ENCODE measurements around the gene DPP7. TPM values are rescaled to one million over a fixed set of nuclear protein-coding genes. Genes with fewer than 3 reads are reported as not detected.
"Not testable (repeated sequence)": the region's sequence is repeated elsewhere in the genome, so short reads cannot be mapped to it uniquely, and the experiment has no call there.

The DPP7 gene
- total and polyA plus RNA-seq, 2 of the 4 experiments (the other 2 are of a cell fraction) = 14.9 to 76.4 TPM

- H2AFZ ChIP-seq (replicated peaks; ENCODE audit: low read length, poor library complexity) = not testable (repeated sequence)
- POLR2A ChIA-PET (ENCODE audit: unreplicated experiment) = interaction anchor here (0.6 kb wide), 1 partner anchor 9 kb away, joined by 3 read pairs; no protein-coding TSS in a partner anchor
Measured at GRCh38 chr9:137122796-137123467, 8.4 kb upstream of the DPP7 start.

GRCh38 chr9:137121927-137122795, 7.6 kb upstream of the DPP7 start:
- H2BK15ac ChIP-seq (ENCODE audit: low read depth, low read length); H3K23ac ChIP-seq (ENCODE audit: low read depth, low read length); H4K20me1 ChIP-seq (ENCODE audit: insufficient read depth, low read length); ATAC-seq (ENCODE audit: low read depth); H3K27ac ChIP-seq (ENCODE audit: insufficient read depth, low read length); intact Hi-C loops (cut with micrococcal nuclease); H3K56ac ChIP-seq (ENCODE audit: extremely low read depth, insufficient read depth, low read length); H2BK120ac ChIP-seq (ENCODE audit: low read depth, low read length); H3K4ac ChIP-seq (ENCODE audit: low read depth, low read length); H2BK20ac ChIP-seq (ENCODE audit: low read depth, low read length); H3K4me2 ChIP-seq (ENCODE audit: low read depth, low read length); H4K91ac ChIP-seq (ENCODE audit: insufficient read depth, low read depth, low read length); H2AK5ac ChIP-seq (ENCODE audit: low read depth, low read length); dilution Hi-C loops (cut with HindIII; ENCODE audit: low sequenced_read_pairs, unreplicated experiment); H3K18ac ChIP-seq (ENCODE audit: low read depth, low read length); BruUV-seq (replicated peaks); DNase-seq; H3K36me3 ChIP-seq (ENCODE audit: control insufficient read depth, insufficient read depth, low read length); H3K4me3 ChIP-seq (ENCODE audit: insufficient read depth, low read depth, low read length); CTCF ChIA-PET; H2AFZ ChIP-seq (replicated peaks; ENCODE audit: low read length, poor library complexity); POLR2A ChIA-PET (ENCODE audit: unreplicated experiment); H3K27me3 ChIP-seq (ENCODE audit: control insufficient read depth, insufficient read depth, low read length); H3K14ac ChIP-seq (replicated peaks; ENCODE audit: low read depth, low read length); H3K9me1 ChIP-seq (ENCODE audit: insufficient read depth, low read length); H4K8ac ChIP-seq (ENCODE audit: low read depth in 2 of 2, low read length in 2 of 2); H3K9me3 ChIP-seq (ENCODE audit: control insufficient read depth, insufficient read depth, low read length); H2BK5ac ChIP-seq (ENCODE audit: low read depth, low read length, poor library complexity, severe bottlenecking); H4K5ac ChIP-seq (ENCODE audit: low read depth, low read length); H3K4me1 ChIP-seq (ENCODE audit: control insufficient read depth, insufficient read depth, low read length); H3K9ac ChIP-seq (ENCODE audit: low read depth, low read length); H2AK9ac ChIP-seq (replicated peaks; ENCODE audit: low read depth, low read length, poor library complexity): not testable (repeated sequence)
- no CpG with 5 or more reads among the region's 25 CpGs for WGBS, 2 experiments (ENCODE audit: extremely low coverage in 2 of 2, insufficient read length in 1 of 2)
- in situ Hi-C loops (cut with MboI; ENCODE audit: low sequenced_read_pairs) = loop anchor here (5.0 kb wide), 1 partner anchor 105 kb away; the partner anchor contains the start of genes CYSRT1 and RNF224
- H3K79me1 ChIP-seq (ENCODE audit: low read depth in 1 of 2, low read length in 2 of 2) = peaks cover 3 to 16% of the 10 kb centered on the region in 2 experiments; a peak in 2 of 4 replicates

More at GRCh38 chr9:137122796-137123467, 8.4 kb upstream of the DPP7 start:
- H3K18ac ChIP-seq (ENCODE audit: low read depth, low read length); intact Hi-C loops (cut with micrococcal nuclease); H4K5ac ChIP-seq (ENCODE audit: low read depth, low read length); H2AK5ac ChIP-seq (ENCODE audit: low read depth, low read length); BruUV-seq (replicated peaks); H3K9me1 ChIP-seq (ENCODE audit: insufficient read depth, low read length); H2BK5ac ChIP-seq (ENCODE audit: low read depth, low read length, poor library complexity, severe bottlenecking); H4K8ac ChIP-seq (ENCODE audit: low read depth in 2 of 2, low read length in 2 of 2); H3K4me1 ChIP-seq (ENCODE audit: control insufficient read depth, insufficient read depth, low read length); DNase-seq; H4K20me1 ChIP-seq (ENCODE audit: insufficient read depth, low read length); H3K36me3 ChIP-seq (ENCODE audit: control insufficient read depth, insufficient read depth, low read length); H3K9me3 ChIP-seq (ENCODE audit: control insufficient read depth, insufficient read depth, low read length); H3K27me3 ChIP-seq (ENCODE audit: control insufficient read depth, insufficient read depth, low read length); ATAC-seq (ENCODE audit: low read depth); H3K56ac ChIP-seq (ENCODE audit: extremely low read depth, insufficient read depth, low read length); H3K14ac ChIP-seq (replicated peaks; ENCODE audit: low read depth, low read length); H2BK15ac ChIP-seq (ENCODE audit: low read depth, low read length); H3K4me3 ChIP-seq (ENCODE audit: insufficient read depth, low read depth, low read length); H3K27ac ChIP-seq (ENCODE audit: insufficient read depth, low read length); H2AK9ac ChIP-seq (replicated peaks; ENCODE audit: low read depth, low read length, poor library complexity); H3K4ac ChIP-seq (ENCODE audit: low read depth, low read length); H3K9ac ChIP-seq (ENCODE audit: low read depth, low read length); H2BK120ac ChIP-seq (ENCODE audit: low read depth, low read length); H4K91ac ChIP-seq (ENCODE audit: insufficient read depth, low read depth, low read length); H2BK20ac ChIP-seq (ENCODE audit: low read depth, low read length); CTCF ChIA-PET; dilution Hi-C loops (cut with HindIII; ENCODE audit: low sequenced_read_pairs, unreplicated experiment); H3K23ac ChIP-seq (ENCODE audit: low read depth, low read length); H3K4me2 ChIP-seq (ENCODE audit: low read depth, low read length): not testable (repeated sequence)
- H3K79me1 ChIP-seq (ENCODE audit: low read depth in 1 of 2, low read length in 2 of 2) = peaks cover 5 to 24% of the 10 kb centered on the region in 2 experiments
- WGBS, 2 experiments (ENCODE audit: extremely low coverage in 2 of 2, insufficient read length in 1 of 2) = 83% methylated on average over 6 of the region's 16 CpGs; no CpG with 5 or more reads in 1 of the 2 experiments
- in situ Hi-C loops (cut with MboI; ENCODE audit: low sequenced_read_pairs) = loop anchor here (5.0 kb wide), 1 partner anchor 104 kb away; the partner anchor contains the start of genes CYSRT1 and RNF224

All from IMR-90 (cell line).